ENCODE data around the gene BRD7. TPM values are rescaled to one million over a fixed set of nuclear protein-coding genes. Genes with fewer than 3 reads are reported as not detected.
A peak's percentile ranks its signal among the peaks of the same experiment; 100 is the strongest.

BRD7 gene
- total and polyA plus RNA-seq, 2 of the 13 experiments (the other 11 are each of a cell fraction or from before 2014, with no cell fraction given): 82.3 to 149 TPM

GRCh38 chr16:50313596-50314478 lies 55.0 kb downstream of the BRD7 start (continued):
- peak; percentile 64 for TF ChIP-seq FOXP4 (CRISPR knock-in tag; IDR thresholded peaks at IDR 0.05)
- no peak for TF ChIP-seq ZBTB46 (CRISPR knock-in tag; IDR thresholded peaks at IDR 0.05; ENCODE audit: borderline replicate concordance)
- no peak for TF ChIP-seq TAF1 (CRISPR knock-in tag; IDR thresholded peaks at IDR 0.05)
- TF ChIP-seq CHD2 (IDR thresholded peaks at IDR 0.05; ENCODE audit: low read depth, low read length): no peak
- TF ChIP-seq ZNF12 (CRISPR knock-in tag; IDR thresholded peaks at IDR 0.05): peak; percentile 60; the same call in 1 of the 2 replicates
- TF ChIP-seq PLRG1 (conservative IDR thresholded peaks at IDR 0.05): no peak
- peak; percentile 2; the same call in 1 of the 2 replicates for TF ChIP-seq POLR2AphosphoS5 (IDR thresholded peaks at IDR 0.05; ENCODE audit: low read depth, low read length)
- TF ChIP-seq BRD4 (CRISPR knock-in tag; IDR thresholded peaks at IDR 0.05): 0 out of 2 replicates have a peak, but pooled peaks have one; percentile 48
- TF ChIP-seq RERE (CRISPR knock-in tag; IDR thresholded peaks at IDR 0.05; ENCODE audit: low read depth): no peak
- TF ChIP-seq CEBPZ (IDR thresholded peaks at IDR 0.05; ENCODE audit: low read length): no peak
- TF ChIP-seq NKX3-1 (CRISPR knock-in tag; IDR thresholded peaks at IDR 0.05): no peak
- TF ChIP-seq CBFB (CRISPR knock-in tag; IDR thresholded peaks at IDR 0.05): 0 out of 2 replicates have a peak, but pooled peaks have one; percentile 24
- peak; percentile 63; the same call in 1 of the 2 replicates for TF ChIP-seq ZNF792 (CRISPR knock-in tag; IDR thresholded peaks at IDR 0.05)
- no peak for TF ChIP-seq HCFC1 (IDR thresholded peaks at IDR 0.05; ENCODE audit: low read depth, low read length)
- no peak for TF ChIP-seq PAF1 (CRISPR knock-in tag; IDR thresholded peaks at IDR 0.05)
- no peak for TF ChIP-seq SMARCC2 (IDR thresholded peaks at IDR 0.05)

Data from HepG2 (cell line).